ENCODE data around the gene TNFSF12.
A peak's percentile ranks its signal among the peaks of the same experiment; 100 is the strongest.

The TNFSF12 gene, protein sequence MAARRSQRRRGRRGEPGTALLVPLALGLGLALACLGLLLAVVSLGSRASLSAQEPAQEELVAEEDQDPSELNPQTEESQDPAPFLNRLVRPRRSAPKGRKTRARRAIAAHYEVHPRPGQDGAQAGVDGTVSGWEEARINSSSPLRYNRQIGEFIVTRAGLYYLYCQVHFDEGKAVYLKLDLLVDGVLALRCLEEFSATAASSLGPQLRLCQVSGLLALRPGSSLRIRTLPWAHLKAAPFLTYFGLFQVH

DNA sequence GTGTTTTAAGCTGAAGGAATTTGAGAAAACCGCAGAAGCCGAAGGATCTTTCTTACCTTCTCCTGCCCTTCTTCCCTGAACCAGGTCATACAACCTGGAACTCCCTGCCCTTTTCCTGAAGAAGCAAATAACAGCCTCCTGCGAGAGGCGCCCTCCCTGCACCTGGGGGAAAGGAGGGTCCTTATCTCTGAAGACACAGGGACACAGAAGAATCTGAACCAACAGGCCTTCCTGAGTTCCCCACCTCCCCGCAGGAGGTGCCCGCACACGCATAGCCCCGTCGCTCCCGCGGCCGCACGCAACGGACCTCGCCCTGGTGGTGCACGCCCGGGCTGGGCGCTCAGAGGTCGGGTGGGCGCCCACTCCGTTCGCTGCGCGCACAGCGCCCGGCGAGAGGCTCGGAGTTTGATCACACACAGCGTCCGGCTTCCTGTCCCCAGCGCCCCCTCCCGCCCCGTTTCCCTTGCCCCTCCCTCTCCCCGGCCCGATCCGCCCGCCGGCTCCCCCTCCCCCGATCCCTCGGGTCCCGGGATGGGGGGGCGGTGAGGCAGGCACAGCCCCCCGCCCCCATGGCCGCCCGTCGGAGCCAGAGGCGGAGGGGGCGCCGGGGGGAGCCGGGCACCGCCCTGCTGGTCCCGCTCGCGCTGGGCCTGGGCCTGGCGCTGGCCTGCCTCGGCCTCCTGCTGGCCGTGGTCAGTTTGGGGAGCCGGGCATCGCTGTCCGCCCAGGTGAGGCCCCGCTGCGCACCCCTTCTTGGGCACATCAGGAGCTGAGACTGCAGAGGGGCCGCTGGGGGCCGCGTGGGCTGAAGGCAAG, at the start of gene TNFSF12:
Gene TNFSF12 (plus strand): TSS at position 474 of the 816 bp plus-strand sequence. CDS start 96 bp downstream, at position 570.
- DNase-seq: no peak

DNA sequence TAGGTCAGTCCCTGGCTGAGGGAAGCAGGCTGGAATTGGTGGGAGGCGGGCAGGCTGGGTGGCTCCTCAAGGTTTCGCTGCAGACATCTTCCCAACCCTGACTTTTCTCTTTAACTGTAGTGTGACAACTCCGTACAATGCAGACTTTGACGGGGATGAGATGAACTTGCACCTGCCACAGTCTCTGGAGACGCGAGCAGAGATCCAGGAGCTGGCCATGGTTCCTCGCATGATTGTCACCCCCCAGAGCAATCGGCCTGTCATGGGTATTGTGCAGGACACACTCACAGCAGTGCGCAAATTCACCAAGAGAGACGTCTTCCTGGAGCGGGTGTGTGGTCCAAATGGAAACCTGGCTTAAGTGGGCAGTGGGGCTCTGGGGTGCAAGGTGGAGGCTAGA, 49.7 kb upstream of the TNFSF12 start:
- DNase-seq: no peak

DNA sequence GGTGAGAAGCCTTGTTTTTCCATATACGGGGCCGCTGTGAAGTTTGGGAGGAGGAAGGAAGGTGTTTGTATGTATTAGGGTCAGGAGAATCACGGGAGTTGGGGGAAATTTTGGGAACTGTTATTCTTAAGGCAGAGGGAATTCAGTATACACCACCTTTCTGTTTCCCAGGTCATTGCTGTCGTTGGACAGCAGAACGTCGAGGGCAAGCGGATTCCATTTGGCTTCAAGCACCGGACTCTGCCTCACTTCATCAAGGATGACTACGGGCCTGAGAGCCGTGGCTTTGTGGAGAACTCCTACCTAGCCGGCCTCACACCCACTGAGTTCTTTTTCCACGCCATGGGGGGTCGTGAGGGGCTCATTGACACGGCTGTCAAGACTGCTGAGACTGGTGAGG, 47.1 kb upstream of the TNFSF12 start:
- DNase-seq: no peak

DNA sequence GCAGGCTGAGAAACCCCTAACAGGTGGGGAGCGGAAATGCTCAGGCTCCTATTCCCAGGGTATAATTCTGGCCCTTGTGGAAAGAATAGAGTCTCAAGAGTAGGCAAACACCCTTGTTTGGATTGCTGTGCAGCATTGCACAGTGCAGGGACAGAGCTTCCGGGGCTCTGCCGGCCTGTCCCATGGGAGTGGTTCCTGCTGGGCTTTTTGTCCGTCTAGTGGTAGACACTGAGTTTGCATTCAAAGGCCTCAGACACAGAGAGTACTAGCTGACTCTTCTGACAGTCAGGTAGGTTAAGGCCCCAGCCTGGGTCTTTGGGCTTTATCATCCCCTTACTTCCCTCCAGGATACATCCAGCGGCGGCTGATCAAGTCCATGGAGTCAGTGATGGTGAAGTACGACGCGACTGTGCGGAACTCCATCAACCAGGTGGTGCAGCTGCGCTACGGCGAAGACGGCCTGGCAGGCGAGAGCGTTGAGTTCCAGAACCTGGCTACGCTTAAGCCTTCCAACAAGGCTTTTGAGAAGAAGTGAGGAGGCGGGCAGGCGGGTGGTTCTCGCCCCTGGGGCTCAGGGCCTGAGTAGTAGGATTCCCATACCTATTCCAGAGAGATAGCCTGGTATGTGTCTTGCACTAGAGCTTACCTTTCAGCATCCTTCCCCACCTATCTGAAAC, 46.5 kb upstream of the TNFSF12 start:
- DNase-seq: no peak

DNA sequence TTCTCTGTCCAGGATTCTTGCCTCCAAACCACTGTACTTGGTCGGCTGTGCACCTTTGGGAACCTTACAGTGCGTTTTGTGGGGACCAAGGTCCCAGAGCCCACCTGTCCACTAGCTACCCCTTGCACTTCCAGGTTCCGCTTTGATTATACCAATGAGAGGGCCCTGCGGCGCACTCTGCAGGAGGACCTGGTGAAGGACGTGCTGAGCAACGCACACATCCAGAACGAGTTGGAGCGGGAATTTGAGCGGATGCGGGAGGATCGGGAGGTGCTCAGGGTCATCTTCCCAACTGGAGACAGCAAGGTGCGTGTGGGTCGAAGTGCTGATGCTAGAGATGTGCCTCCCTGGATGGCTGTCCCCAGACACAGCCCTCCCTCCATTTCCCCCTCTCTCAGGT, 45.9 kb upstream of the TNFSF12 start:
- no peak for DNase-seq

DNA sequence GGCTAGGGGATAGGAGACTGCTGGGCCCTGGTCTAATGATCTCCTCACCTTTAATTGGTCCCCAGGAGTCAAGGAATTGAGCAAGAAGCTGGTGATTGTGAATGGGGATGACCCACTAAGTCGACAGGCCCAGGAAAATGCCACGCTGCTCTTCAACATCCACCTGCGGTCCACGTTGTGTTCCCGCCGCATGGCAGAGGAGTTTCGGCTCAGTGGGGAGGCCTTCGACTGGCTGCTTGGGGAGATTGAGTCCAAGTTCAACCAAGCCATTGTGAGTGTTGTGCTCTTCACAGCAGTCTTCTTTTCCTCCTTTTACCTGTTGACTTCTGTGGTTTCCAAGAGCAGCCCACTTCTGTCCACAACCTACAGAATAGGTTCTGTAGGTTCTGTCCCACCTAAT, 45.3 kb upstream of the TNFSF12 start:
- no peak for DNase-seq

DNA sequence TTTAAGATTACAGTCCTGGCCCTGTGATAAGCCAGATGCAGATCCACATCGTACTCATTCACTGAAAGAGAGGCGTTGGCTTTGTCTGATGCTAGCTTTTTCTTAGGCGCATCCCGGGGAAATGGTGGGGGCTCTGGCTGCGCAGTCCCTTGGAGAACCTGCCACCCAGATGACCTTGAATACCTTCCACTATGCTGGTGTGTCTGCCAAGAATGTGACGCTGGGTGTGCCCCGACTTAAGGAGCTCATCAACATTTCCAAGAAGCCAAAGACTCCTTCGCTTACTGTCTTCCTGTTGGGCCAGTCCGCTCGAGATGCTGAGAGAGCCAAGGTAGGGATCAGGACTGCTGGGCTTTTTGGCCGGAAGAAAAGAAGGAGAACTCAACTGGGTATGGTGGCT, 40.7 kb upstream of the TNFSF12 start:
- no peak for DNase-seq

DNA sequence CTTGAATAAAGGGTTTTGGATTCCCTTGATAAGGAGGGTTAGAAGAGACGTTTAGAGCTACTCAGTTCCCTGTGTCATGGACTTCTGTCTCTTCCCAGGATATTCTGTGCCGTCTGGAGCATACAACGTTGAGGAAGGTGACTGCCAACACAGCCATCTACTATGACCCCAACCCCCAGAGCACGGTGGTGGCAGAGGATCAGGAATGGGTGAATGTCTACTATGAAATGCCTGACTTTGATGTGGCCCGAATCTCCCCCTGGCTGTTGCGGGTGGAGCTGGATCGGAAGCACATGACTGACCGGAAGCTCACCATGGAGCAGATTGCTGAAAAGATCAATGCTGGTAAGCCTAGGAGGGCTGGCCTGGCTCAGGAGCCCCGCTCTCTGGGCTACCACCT, 40.0 kb upstream of the TNFSF12 start:
- DNase-seq: no peak

DNA sequence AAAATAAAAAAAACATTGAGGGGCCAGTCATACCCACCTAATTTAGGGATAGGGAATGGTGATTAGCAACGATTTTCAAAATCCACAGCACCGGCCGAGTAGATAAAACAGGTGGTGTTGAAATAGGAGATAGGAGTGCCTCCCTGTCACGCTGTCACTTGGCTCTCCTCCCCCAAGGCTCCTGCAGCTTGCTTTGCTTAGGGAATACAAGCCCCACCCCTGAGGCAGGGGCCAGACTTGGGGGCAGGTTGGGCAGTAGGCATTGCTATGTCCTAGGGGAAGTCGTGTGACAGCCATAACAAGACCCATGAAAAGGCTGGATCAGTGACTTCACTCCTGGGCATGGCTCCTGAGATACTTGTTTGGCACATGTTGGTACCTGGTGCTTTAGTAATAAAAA, 38.9 kb upstream of the TNFSF12 start:
- no peak for DNase-seq

DNA sequence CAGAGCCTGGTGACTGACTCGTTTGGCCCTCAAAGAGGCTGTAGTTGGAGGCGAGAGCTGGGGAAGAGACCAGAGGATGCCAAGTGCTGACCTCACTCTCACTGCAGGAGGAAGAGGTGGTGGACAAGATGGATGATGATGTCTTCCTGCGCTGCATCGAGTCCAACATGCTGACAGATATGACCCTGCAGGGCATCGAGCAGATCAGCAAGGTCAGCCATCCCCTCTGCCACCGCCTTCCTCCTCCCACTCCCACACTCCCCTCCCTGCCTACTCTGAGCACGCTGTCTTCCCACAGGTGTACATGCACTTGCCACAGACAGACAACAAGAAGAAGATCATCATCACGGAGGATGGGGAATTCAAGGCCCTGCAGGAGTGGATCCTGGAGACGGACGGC, 37.8 kb upstream of the TNFSF12 start:
- no peak for DNase-seq

DNA sequence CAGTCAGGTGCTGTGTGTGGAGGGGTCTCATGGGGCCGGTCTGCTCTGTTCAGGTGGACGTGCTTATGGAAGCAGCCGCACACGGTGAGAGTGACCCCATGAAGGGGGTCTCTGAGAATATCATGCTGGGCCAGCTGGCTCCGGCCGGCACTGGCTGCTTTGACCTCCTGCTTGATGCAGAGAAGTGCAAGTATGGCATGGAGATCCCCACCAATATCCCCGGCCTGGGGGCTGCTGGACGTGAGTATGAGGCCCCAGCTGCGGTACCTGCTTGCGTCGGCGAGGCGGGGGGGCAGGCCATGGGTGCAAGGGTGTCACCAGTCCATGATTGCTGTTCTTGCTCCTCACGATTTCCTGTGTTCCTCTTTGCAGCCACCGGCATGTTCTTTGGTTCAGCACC, 36.8 kb upstream of the TNFSF12 start:
- no peak for DNase-seq

- DNase-seq: no peak
These were observed 35.9 kb upstream of the TNFSF12 start for GRCh38 chr17:7512824-7513540.

- no peak for DNase-seq
These were observed 34.9 kb upstream of the TNFSF12 start for GRCh38 chr17:7513850-7514419.

GRCh38 chr17:7515911-7516610, 32.8 kb upstream of the TNFSF12 start:
- no peak for DNase-seq

DNA sequence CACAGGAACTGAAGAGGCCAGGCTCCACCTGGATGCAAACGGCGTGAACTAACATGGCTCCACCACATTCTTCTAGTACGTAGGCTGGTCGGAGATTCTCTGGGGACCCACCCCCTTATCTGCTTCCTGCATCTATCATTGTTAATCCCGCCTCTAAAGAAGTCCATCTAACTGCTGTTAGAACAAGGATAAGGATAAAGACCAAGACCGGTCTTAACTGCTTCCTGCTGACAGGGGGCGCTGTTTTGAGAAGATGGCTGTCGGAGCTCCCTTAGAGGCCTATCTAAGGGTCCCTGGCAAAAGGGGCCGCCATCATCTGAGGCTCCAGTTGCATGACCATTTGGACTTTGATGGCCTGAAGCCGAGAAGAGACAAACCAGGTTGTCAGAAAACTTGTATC, 25.8 kb upstream of the TNFSF12 start:
- peak; percentile 15 to 18 for DNase-seq

DNA sequence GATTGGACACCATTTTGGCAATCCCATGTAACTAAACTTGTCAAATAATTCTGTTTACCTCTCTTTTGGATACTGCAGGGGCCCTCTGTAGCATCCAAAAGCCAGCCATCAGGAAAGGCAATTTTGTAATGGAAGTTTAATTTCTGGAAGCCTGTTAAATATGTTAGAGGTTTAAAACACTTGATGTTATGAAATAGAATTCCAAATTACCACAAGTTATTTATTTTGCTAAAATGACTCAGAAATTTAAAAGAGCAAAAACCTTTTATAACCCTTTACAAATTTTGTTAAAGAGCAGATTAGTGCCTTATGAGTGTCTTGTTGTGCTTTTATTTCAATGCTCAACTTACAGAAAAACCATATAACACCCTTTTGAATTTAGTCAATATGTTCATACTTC, 20.0 kb upstream of the TNFSF12 start:
- DNase-seq: no peak

GRCh38 chr17:7530023-7530900, 18.6 kb upstream of the TNFSF12 start:
- no peak for DNase-seq

DNA sequence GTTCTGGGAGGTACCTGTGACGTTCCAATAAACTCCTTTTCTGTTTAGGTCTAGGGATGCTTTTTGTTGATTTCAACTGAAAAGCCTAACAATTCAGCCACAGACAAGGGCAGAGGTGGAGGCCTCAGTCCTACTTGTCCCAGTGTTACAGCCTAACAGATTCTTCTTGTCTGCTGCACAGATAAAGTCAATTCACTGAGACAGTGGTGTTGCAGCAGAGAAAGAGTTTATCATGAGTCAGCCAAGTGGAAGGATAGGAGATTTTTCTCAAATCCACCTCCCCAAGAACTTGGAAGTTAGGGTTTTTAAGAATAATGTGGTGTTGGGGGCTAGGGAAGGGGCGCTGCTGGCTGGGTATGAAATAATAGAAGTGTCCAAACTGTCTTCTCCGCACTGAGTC, 10.8 kb upstream of the TNFSF12 start:
- no peak for DNase-seq

DNA sequence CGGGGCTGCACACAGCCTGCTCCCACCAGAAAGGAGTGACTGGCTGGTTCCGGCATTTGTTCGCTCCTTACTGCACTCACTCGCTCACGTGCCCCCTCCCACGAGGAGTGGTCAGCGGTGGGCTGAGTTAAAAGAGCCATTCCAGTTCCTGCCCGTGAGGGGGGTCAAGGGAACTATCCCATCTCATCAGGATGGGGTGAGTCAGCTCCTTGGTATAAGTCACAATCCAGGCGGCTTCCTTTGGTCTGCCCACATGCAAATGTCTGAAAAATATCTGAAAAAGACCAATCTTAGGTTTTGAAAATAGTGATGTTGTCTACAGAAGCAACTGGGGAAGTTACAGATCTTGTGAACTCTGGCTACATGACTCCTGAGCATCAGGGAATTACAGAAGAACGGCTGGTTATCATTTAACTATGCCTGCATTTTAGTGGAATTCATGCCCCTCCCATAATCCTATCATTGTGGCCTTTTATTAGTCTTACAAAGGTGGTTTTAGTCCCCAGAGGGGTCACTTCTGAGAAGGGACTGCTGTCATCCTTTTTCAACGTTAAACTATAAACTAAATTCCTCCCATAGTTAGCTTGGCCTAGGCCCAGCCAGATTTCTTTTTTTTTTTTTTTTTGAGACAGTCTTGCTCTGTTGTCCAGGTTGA, 9.8 kb upstream of the TNFSF12 start:
- no peak for DNase-seq

- DNase-seq: no peak
These were observed 7.7 kb upstream of the TNFSF12 start for GRCh38 chr17:7541074-7541621.

All from NCI-H1930 (cell line).